Ascending aorta (tissue), 2 donors: ENCODE results near the gene CD300LF. TPM values are rescaled to one million over a fixed set of nuclear protein-coding genes. Genes with fewer than 3 reads are reported as not detected.

Experiments
- DNase-seq, 2 donors: peaks; one replicate each; pipeline ENCODE4 v3.0.0-alpha.2; 2019; ENCODE audit warnings: low spot score in 2 of 2
- H3K27ac ChIP-seq, 2 donors: fragments of 200-600 bp; sonication (generic); one replicate each; pipeline ENCODE4 v1.5.1; 2016 to 2017; ENCODE audit warnings: mild to moderate bottlenecking in 1 of 2
- H3K27me3 ChIP-seq: fragments of 200-600 bp; sonication (generic); one replicate; pipeline ENCODE4 v1.5.1; 2017
- H3K36me3 ChIP-seq, 2 donors: fragments of 200-600 bp; sonication (generic); one replicate each; pipeline ENCODE4 v1.5.1; 2016
- H3K4me1 ChIP-seq, 2 donors: fragments of 200-600 bp; sonication (generic); one replicate each; pipeline ENCODE4 v1.5.1; 2016 to 2017; ENCODE audit warnings: mild to moderate bottlenecking in 1 of 2
- H3K4me3 ChIP-seq, 2 donors: fragments of 200-600 bp; sonication (generic); one replicate each; pipeline ENCODE4 v1.5.1; 2016 to 2017; ENCODE audit warnings: mild to moderate bottlenecking in 1 of 2
- H3K9me3 ChIP-seq, 2 donors: fragments of 200-600 bp; sonication (generic); one replicate each; pipeline ENCODE4 v1.5.1; 2016
- intact Hi-C: fragments of 100-400 bp; cut with DNase I; formaldehyde crosslinking; loops from one replicate; pipeline ENCODE4 v1.15.1; 2023
- total RNA-seq: library from RNA; depleted of rRNA; stranded (reverse); fragments of >200 nt; gene quantifications from one replicate; pipeline ENCODE4 v1.1.0, GENCODE V29; 2016
- TF ChIP-seq, protein P1 (sequence below), 3 experiments: fragments of 200-600 bp in 2 of 3; fragments of 450-650 bp in 1 of 3; sonication (generic) in 2 of 3; IDR thresholded peaks; one replicate each; pipeline ENCODE4 v1.5.1; 2016 to 2019; ENCODE audit warnings: antibody characterized with exemption in 3 of 3, mild to moderate bottlenecking in 1 of 3, moderate library complexity in 1 of 3

CD300LF gene
- total RNA-seq, 1 donor from 2014 or later: not detected

GRCh38 chr17:74720506-74720905 lies 7.8 kb upstream of the CD300LF start:
- TF ChIP-seq, protein P1, sequence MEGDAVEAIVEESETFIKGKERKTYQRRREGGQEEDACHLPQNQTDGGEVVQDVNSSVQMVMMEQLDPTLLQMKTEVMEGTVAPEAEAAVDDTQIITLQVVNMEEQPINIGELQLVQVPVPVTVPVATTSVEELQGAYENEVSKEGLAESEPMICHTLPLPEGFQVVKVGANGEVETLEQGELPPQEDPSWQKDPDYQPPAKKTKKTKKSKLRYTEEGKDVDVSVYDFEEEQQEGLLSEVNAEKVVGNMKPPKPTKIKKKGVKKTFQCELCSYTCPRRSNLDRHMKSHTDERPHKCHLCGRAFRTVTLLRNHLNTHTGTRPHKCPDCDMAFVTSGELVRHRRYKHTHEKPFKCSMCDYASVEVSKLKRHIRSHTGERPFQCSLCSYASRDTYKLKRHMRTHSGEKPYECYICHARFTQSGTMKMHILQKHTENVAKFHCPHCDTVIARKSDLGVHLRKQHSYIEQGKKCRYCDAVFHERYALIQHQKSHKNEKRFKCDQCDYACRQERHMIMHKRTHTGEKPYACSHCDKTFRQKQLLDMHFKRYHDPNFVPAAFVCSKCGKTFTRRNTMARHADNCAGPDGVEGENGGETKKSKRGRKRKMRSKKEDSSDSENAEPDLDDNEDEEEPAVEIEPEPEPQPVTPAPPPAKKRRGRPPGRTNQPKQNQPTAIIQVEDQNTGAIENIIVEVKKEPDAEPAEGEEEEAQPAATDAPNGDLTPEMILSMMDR (IDR thresholded peaks at IDR 0.05): no peak
- no peak for DNase-seq
- intact Hi-C loops: no loop called here
- no peaks in the 10 kb centered on the region for H3K9me3 ChIP-seq
- H3K4me3 ChIP-seq: no peak overlapping the region
- H3K27ac ChIP-seq: no peak overlapping the region
- H3K4me1 ChIP-seq: no peaks in the 10 kb centered on the region
- no peaks in the 10 kb centered on the region for H3K27me3 ChIP-seq
- no peaks in the 10 kb centered on the region for H3K36me3 ChIP-seq

GRCh38 chr17:74715144-74715543 lies 2.4 kb upstream of the CD300LF start:
- no peaks in the 10 kb centered on the region for H3K36me3 ChIP-seq
- no peaks in the 10 kb centered on the region for H3K4me1 ChIP-seq
- no peak for DNase-seq
- intact Hi-C loops: no loop called here
- no peaks in the 10 kb centered on the region for H3K27me3 ChIP-seq
- no peaks in the 10 kb centered on the region for H3K9me3 ChIP-seq
- no peak overlapping the region for H3K27ac ChIP-seq
- no peak overlapping the region for H3K4me3 ChIP-seq
- TF ChIP-seq, protein P1 (IDR thresholded peaks at IDR 0.05): no peak

GRCh38 chr17:74713171-74713755 lies 540 bp upstream of the CD300LF start:
- Histone ChIP-seq H3K27me3 (no peaks in the 10 kb centered on the region), H3K9me3 (no peaks in the 10 kb centered on the region), H3K36me3 (no peaks in the 10 kb centered on the region), H3K27ac (no peak overlapping the region), H3K4me3 (no peak overlapping the region), H3K4me1 (no peaks in the 10 kb centered on the region)
- TF ChIP-seq, protein P1 (IDR thresholded peaks at IDR 0.05): no peak
- DNase-seq: no peak
- intact Hi-C loops: no loop called here

- Histone ChIP-seq H3K27ac (no peak overlapping the region), H3K4me3 (no peak overlapping the region), H3K27me3 (no peaks in the 10 kb centered on the region), H3K4me1 (no peaks in the 10 kb centered on the region), H3K9me3 (no peaks in the 10 kb centered on the region), H3K36me3 (no peaks in the 10 kb centered on the region)
- intact Hi-C loops: no loop called here
- DNase-seq: no peak
- TF ChIP-seq, protein P1 (IDR thresholded peaks at IDR 0.05): no peak
These were observed 422 bp downstream of the CD300LF start for GRCh38 chr17:74712301-74712700.

DNA sequence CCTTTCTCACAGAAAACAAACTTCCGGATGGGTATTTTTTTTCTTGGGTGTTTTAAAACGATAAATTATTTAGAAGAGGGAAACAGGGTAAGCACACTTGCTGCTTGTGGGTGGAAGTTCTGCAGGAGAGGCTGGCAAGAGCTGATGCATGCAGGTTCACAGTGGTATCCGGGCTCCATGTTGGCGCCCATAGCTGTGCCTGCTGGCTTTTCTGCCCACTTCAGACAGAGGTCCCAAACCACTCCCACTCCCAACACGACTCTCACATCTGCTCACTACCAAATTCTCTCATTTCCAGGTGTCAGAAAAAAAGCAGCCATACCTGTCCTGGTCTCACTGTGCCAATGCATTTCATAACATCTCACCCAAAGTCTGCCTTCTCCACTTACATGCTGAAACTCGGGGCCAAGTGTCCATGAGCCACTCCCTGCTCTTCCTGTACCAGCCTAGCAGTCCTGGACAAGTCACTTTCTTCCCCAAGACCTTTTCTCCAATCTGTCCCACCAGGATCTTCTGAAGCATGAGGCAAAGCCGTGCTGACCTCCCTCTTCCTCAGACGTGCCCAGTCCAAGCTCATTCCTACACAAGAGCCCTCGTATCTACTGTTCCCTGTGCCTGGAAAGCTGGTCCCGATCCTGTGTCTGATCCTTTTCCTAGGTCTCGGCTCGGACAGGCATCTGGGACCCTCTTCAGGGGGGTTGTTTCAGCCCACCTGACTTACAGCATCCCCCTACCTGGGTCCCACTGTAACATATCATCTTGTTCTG lies 1.5 kb downstream of the CD300LF start:
- H3K4me1 ChIP-seq: no peaks in the 10 kb centered on the region
- DNase-seq: no peak

More for the DNA sequence above, 1.5 kb downstream of the CD300LF start:
- no peak overlapping the region for H3K27ac ChIP-seq
- no peak overlapping the region for H3K4me3 ChIP-seq
- H3K36me3 ChIP-seq: no peaks in the 10 kb centered on the region
- intact Hi-C loops: no loop called here
- no peaks in the 10 kb centered on the region for H3K9me3 ChIP-seq
- TF ChIP-seq, protein P1 (IDR thresholded peaks at IDR 0.05): no peak
- no peaks in the 10 kb centered on the region for H3K27me3 ChIP-seq
